NCI-H2227 (cell line): ENCODE results near the gene NCBP3.

Experiments
- DNase-seq: peaks from one replicate; lab custom pipeline; 2025; ENCODE audit not compliant: unreplicated experiment; lab: John Stamatoyannopoulos, UW

Gene NCBP3

GRCh38 chr17:3761036-3761917 is 84.8 kb downstream of the NCBP3 start:
- no peak for DNase-seq

- no peak for DNase-seq
These were observed 86.3 kb downstream of the NCBP3 start for GRCh38 chr17:3759597-3760216.

GRCh38 chr17:3755335-3756030 is 90.6 kb downstream of the NCBP3 start:
- DNase-seq = no peak

DNA sequence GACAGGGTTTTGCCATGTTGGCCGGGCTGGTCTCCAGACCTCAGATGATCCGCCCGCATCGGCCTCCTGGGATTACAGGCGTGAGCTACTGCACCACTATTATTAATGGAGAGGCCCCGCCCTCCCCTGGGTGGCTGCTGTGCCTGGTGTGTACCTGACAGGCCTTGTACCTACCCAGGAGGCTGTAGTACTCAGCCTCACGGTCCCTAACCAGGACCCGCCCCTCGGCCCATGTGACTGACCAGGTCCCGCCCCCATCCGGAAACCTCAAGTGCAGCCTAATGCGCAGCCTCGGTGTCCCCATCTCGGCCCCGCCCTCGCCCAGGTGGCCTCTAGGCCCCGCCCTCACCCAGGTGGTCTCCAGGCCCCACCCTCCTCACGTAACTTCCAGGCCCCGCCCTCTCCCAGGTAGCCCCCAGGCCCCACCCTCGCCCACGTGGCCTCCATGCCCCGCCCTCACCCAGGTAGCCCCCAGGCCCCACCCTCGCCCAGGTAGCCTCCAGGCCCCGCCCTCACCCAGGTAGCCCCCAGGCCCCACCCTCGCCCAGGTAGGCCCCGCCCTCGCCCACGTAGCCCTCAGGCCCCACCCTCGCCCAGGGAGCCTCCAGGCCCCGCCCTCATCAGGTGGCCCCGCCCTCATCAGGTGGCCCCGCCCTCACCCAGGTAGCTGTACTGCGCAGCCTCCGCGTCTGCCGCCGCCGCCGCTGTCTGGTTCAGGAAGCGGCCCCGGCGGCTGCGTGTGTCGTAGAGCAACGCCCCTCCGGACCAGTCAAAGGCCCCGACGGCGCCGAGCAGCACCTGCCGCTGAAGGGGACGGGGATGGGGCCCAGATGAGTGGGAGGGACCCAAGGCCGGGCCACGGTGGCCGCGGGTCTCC is 91.3 kb downstream of the NCBP3 start:
- peak; percentile 74 for DNase-seq

- no peak for DNase-seq
These were observed 92.0 kb downstream of the NCBP3 start for GRCh38 chr17:3754066-3754457.

- DNase-seq = no peak
These were observed 92.4 kb downstream of the NCBP3 start for GRCh38 chr17:3753624-3754023.
